ENCODE measurements around the gene SLC22A17.

The SLC22A17 gene

DNA sequence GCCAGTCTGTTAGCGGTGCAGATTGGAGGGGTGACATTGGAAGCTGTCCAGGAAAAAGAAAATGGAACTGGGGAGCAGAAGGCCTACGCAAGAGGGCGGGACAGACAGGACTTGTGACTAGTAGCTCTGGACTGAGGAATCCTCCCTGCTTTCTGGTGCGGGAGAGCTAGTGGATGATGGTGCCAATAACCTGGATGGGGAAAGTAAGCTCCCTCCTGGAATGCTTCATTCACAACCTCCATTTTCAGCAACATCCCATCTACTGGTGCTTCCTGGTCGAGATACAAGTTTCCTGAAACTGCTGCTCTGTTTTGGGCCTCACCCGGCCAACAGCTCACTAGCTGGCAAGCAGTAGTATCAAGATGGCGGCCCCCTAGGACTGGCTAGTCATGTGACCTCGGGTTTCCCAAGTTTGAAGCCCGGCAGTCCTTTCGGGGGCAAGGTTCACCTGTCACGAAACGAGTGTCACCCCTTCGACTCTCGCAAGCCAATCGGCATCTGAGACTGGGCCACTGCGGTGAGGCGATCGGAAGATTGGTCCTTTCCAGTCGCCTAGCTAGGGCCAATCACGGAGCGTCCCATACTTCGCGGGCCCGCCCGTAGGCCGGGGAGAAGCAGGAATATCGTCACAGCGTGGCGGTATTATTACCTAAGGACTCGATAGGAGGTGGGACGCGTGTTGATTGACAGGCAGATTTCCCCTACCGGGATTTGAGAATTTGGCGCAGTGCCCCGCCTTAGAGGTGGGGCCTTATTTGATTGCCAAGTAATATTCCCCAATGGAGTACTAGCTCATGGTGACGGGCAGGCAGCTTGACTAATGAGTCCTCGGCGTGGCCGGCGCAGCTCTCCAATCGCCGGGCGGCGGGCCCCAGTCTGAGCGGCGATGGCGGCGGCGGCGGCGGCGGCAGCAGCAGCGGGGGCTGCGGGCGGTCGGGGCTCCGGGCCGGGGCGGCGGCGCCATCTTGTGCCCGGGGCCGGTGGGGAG, 31.8 kb downstream of the SLC22A17 start, which contains the start of gene PABPN1:
Gene PABPN1 (plus strand): TSS at position 874 of the 988 bp plus-strand sequence. CDS start 13 bp downstream, at position 887.
- DNase-seq (ENCODE audit: extremely low spot score, insufficient read length, low read depth): peak; percentile 90
- peak; percentile 99 for FAIRE-seq

DNA sequence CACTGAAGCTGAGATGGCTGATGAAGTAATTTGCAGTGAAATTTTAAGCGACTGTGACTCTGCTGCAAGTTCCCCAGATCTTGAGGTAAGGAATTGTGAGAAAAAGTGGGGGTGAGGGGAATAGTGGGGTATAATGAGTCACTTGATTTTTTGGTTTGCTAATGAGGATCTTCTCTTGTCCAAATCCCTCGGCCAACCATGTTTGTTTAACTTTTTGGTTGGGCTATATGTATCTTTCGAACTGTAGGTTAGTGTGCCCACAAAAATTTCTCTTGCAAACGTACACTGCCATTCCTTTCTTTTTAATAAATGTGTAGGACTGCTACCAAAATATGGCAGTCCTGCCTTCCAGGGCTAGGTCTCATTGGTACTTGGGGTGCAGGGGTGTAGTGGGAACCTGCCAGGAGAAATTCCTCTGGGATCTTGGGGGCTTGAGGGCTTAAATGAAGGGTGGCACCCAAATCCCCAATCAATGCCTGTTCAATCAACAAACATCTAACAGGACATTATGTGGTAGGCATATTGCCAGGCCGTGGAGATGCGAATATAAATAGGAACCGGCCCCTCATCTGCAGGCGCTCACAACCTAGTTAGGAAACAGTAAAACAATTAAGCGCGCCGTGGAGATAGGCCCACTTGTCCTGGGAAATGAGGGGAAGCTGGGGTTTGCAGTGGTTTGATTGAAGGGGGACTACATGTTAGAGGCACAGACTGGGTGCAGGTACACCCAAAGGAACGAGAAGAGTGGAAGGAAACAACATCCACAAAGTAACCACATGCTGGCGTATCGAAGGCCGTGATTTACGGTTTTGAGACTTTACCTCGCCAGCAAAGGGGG, 32.7 kb downstream of the SLC22A17 start:
- FAIRE-seq (no peak), DNase-seq (ENCODE audit: extremely low spot score, insufficient read length, low read depth) (no peak)

DNA sequence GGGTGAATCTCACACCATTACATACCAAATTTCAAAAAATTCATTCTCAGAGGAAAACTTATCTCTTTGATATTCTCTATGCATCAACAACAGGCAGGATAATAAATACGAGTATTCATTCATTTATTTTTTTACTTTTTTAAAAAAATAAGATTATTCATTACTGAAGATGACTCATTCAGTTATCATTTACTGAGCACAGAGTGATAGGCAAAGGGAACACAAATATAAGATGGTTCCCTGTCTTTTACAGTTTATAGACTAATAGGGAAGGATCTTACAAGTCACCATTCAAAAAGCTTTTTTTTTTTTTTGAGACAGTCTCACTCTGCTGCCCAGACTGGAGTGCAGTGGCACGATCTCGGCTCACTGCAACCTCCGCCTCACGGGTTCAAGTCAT, 36.4 kb downstream of the SLC22A17 start:
- no peak for DNase-seq (ENCODE audit: extremely low spot score, insufficient read length, low read depth)
- FAIRE-seq: no peak

DNA sequence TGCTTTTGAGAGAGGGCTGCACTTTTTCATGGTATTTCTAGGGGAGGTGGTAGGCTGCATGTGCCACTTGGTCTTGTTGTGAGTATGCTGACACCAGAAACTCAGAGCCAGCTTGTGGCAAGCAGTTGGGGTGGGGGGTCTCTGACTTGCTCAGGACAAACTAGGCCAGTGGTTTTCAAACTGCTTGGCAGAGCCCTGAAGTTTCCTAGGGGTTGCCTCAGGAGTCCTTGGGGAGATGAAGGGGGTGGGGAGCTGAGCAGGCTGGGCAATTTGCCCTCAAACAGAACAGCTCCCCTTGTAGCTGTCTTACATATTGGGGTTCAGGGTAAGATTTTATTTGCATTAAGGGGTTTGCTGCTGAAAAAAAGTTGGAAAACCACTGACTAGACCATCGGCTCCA, 42.1 kb downstream of the SLC22A17 start:
- FAIRE-seq (no peak), DNase-seq (ENCODE audit: extremely low spot score, insufficient read length, low read depth) (no peak)

DNA sequence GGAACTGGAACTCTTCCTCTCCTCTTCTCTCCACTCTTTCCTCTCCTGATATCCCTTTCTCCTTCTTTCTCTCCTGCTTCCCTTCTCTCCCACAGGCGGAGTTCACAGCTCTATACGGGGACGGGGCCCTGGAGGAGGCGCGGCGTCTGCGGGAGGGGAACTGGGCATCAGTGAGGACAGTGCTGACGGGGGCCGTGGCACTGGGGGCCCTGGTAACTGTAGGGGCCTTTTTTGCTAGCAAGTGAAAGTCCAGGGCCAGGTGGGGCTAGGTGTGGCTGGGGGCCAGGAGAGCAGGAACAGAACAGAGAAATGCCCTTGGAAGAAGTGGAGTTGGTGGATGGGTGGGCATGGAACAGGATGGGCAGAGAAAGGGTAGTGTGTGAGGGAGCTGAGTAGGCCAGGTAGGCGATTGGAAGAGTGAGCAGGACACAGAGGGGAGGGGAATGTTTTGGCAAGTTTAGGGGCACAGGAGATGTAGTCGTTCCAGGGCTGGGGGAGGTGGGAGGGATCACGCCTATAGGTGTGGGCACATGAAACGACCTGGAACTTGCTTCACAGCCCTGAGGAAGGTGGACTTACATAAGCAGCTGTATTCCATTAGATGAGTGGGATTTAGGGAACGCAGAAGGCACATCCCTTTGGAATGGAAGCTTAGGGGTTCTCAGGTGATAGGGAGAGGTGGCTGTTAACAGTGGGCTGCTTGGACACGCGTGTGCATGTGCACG, 43.8 kb downstream of the SLC22A17 start:
- no peak for FAIRE-seq

DNA sequence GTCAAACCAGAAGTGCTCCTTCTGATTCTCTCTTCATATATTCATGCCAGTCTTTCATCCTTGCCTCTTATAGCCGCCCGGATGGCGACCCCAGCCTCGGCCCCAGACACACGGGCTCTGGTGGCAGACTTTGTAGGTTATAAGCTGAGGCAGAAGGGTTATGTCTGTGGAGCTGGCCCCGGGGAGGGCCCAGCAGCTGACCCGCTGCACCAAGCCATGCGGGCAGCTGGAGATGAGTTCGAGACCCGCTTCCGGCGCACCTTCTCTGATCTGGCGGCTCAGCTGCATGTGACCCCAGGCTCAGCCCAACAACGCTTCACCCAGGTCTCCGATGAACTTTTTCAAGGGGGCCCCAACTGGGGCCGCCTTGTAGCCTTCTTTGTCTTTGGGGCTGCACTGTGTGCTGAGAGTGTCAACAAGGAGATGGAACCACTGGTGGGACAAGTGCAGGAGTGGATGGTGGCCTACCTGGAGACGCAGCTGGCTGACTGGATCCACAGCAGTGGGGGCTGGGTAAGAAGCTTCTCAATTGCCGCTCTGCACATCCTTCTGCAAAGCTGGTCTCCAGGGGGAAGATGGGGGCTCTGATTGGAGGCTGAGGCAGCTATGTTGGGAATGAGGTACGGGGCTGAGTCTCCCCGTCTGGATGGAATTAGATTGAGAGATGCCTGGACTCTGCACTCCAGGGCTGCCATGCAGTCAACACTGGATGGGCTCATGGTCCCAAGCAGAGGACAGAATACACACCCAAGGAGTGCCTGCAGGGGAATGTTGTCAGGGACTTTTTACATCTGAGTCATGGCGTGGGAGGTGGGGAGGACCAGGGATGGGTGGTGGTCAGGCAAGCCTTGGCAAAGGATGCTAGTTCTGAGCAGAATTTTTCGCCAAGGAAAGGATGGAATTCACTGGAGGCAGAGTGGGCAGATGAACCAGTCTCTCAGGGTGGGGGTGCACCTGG, 44.7 kb downstream of the SLC22A17 start:
- DNase-seq (ENCODE audit: extremely low spot score, insufficient read length, low read depth): no peak
- FAIRE-seq: no peak

More for the DNA sequence above, 43.8 kb downstream of the SLC22A17 start:
- no peak for DNase-seq (ENCODE audit: extremely low spot score, insufficient read length, low read depth)

DNA sequence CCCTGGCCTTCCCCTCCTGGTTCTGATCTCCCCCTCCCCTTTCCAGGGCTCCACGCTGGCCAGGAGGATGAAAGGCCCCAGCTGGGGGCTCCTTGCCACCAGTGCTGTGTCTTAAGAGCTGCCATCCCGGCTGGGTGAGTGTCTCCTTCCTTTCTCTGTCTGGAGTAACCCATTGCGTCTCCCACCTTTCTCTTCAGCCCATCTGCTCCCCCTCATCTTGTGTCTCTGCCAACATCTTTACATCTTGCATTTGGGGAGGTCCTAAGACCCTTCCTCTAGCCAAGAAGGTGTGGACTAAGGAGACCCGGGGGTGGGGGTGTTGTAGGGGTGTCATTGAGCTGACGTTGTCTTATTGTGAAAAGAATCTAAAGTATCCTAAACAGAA, 45.5 kb downstream of the SLC22A17 start:
- no peak for DNase-seq (ENCODE audit: extremely low spot score, insufficient read length, low read depth)
- FAIRE-seq: no peak

DNA sequence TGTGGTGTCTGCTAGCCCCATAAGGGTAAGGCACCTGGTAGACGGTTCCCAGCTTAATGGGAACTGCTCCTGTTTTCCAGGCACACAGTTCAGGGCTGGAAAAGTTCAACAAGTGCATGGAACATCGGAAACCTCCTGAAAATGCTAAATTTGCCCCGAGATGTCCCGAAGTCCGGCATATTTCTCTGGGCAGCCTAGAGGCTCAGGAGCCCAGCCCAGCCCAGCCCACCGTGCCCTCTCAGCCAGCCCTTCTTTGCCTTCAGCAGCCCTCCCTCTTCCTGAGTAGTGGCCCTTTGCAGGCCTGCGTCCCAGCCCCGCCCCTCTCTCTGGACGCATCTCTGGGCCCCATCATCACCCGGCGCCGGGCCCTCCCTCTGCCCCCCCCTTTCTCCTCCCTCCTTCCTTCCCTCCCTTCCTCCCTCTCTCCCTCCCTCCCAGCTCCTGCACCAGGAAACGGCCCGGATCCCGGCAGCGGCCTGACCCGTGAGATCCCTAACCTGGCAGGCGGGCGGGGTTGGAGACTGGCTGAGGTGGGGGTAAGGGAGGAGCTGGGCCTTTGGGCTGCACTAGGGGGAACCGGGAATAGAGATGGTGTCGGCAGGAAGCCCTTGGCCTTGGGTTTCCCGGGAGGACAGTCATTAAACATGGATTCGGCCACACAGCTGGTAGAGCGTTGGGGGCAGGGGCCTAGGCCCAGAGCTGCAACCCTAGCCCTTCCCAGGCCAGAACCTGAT, 46.1 kb downstream of the SLC22A17 start, which contains the start of gene BCL2L2:
Gene BCL2L2 (plus strand): TSS at position 422 of the 734 bp plus-strand sequence. CDS start 935 bp downstream, outside the sequence.
- DNase-seq (ENCODE audit: extremely low spot score, insufficient read length, low read depth) (no peak), FAIRE-seq (peak; percentile 79)

DNA sequence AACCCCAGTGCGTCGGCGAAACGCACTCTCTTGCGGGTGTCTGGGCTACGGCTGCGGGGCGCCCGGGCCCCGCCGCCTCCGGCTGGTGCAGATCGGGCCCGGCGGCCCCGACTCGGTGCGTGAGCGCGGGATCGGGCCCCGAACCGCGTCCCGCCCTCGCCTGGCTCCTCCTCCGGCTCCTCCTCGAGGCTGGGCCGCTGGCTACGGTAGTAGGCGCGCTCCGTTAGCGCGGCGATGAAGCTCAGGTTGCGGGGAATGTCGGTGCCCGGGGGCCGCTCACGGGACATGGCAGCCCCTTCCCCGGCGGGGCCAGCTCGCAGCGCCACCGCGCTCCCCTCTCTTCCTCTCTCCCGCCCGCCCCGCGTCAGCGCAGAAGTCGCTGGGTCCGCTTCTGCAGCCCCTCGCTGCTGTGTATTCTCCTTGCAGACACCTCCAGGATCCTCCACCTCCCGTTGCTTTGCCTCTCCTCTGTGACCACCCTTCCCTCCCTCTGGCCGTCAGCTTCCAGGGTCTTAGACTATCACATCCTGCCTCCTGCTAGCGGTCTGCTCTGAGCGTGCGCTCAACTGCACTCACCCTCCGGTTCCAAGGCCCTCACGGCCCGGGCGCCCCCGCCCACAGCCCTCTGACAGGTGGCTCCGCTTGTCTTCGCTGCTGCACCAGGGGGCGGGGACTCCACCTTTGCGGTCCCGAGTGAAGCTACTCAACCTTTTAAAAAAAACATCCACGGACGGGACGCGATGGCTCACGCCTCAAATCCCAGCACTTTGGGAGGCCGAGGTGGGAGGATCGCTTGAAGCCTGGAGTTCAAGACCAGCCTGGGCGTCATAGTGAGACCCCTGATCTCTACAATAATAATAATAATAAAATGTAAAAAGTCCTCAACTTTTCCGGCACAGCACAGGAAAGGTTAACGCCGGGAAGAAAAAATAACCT, 50.1 kb downstream of the SLC22A17 start, which contains the start of gene PPP1R3E:
Gene PPP1R3E (minus strand): TSS at position 570 of the 936 bp plus-strand sequence. CDS start 283 bp downstream, at position 287.
- FAIRE-seq (peak; percentile 74), DNase-seq (ENCODE audit: extremely low spot score, insufficient read length, low read depth) (no peak)

DNA sequence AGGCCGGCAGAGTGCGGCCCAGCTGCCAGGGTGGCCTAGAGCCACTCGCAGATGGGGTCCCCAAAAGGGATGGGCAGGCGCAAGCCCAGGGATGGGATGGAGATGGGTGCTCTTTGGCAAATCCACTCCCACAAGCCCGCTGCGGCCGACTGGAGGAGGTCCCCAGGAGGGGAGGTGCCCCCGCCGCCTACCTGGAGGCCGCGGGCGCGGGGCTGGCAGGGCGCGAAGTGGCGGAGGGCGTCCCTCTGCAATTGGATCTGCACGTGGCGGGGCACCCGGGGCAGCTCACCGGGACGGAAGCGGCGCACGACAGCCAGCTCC, 50.8 kb downstream of the SLC22A17 start:
- no peak for FAIRE-seq

DNA sequence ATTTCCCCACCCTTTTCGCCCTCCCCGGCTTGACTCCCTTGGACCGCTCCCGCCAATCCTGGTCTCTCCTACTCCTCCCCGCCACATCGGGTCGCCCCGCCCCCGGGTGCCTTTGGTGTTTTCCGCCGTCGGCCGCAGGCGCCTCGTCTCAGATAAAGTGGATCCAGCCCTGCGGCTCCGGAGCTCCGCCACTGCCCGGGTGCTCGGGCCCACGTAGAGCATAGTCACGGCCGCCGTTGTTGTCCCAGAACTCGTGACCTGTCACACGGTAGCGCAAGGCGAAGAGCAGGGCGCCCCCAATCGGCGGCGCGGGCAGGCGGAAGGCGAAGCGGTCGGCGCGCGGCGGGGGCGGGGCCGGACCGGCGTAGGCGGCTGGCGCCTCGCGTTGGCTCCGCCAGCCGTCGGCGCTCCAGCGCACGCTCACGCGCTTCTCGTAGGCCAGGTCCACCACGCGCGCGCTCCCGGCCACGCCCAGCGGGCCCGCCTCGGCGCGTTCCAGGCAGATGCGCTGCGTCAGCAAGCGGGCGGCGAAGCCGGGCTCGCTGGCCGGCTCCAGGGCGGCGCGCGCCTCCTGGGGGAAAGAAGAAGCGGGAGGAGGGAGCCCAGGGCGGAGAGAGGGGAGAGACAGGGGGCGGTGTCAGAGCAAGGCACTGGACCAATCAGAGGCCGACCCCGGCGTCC, 51.3 kb downstream of the SLC22A17 start:
- FAIRE-seq: peak; percentile 88
- peak; percentile 91 for DNase-seq (ENCODE audit: extremely low spot score, insufficient read length, low read depth)

More for the DNA sequence above, 50.8 kb downstream of the SLC22A17 start:
- no peak for DNase-seq (ENCODE audit: extremely low spot score, insufficient read length, low read depth)

DNA sequence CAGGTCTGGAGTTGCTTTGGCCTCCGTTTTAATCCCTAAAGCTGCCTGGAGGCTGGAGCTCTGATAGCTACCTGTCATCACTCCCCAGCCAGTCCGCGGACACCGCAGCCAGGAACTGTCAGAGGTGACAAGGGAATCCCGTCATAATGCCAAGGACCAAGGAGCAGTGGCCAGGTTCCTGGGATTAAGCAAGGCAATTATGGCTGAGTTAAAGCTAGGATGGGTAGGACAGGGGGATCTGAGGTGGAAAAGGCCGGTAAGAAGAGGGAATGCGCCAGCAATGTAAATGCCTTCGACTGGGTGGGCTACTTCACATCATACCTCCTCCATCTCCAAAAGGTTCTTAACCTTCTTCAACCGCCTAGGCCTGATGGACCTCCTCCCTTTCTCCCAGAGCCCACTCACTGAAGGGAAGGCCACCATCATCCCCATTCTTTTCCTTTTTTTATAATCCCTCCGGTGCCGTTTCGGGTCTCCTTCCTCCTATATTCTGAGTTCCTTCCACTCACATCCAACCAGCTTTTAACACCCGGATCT, 51.9 kb downstream of the SLC22A17 start:
- FAIRE-seq (no peak), DNase-seq (ENCODE audit: extremely low spot score, insufficient read length, low read depth) (no peak)

DNA sequence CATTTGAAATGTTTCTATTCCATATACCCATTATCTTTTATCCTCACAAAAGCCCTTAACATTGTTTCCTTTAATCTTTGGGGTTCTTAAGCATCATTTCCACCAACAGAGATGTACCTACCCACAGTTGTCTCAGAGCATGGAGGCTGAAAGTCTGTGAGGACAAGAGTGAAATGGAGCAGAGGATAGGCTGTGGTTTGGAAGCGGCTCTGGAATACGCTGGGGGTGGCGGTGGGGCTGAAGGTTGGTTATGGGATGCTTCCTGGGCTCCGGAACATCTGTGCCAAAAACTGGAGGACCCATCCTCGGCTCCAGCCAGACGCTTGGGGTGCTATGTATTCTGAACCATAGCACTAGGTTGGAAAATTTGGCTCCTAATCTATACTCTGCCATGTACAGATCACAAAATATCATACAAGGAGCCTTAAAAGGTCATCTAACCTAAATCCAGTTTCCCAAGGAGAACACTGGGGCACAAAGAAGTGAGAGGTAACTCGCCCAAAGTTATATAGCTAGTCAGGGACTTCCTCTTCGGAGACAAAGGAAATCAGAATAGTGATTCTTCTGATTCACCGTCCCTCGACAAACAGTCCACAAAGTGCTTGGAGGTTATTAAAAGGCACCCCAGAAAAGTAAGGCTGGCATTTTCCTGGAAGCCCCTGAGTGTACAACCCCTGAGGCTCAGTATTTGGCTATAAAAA, 52.6 kb downstream of the SLC22A17 start:
- no peak for DNase-seq (ENCODE audit: extremely low spot score, insufficient read length, low read depth)
- FAIRE-seq: no peak

DNA sequence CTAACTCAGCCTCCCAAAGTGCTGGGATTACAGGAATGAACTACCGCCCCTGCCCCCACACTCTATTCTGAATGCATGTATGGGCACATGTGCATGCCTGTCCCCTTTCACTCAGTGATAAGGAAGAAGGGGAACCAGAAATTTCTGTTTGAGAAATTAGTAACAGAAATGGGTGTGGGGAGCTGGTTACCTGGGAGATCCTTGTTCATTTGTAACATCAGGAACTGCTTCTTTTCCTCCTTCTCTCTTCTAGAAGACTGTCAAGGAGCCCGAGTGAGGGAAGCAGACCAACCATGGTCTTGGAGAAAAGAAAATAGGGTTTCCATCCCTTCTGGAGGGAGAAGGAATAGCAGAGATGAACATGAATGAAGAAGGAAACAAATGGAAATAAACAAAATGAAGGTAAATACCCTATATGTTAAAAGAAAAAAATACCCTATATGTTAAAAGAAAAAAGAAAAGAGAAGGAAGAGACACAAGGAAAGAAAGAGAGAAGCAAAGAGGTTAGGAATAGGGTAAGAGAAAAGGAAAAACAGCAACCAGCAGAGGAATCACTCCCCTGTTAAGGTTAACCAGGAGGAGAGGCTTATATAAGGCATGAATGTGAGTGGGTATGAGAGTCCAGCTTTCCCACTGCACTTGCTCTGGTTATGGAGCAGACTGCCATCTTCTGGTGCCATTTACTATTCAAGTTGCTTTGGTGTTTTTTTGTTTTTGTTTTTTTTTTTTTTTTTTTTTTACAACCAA, 53.3 kb downstream of the SLC22A17 start:
- FAIRE-seq (no peak), DNase-seq (ENCODE audit: extremely low spot score, insufficient read length, low read depth) (no peak)
